Kidney (tissue), 14 donors: ENCODE measurements around the gene GSTA3. TPM values are rescaled to one million over a fixed set of nuclear protein-coding genes. Genes with fewer than 3 reads are reported as not detected.
"Not testable (repeated sequence)": the region's sequence is repeated elsewhere in the genome, so short reads cannot be mapped to it uniquely, and the experiment has no call there.

ENCODE experiments used
- DNase-seq, 5 donors: peaks; one replicate each; pipeline ENCODE4 v3.0.0-alpha.2; 2013 to 2020
- FAIRE-seq: peaks from 2 replicates; lab custom pipeline; 2012; peaks lifted over from hg19 to GRCh38; lab: Jason Lieb, UNC
- H3K27ac ChIP-seq, 2 donors: one replicate each; pipeline ENCODE4 v1.7.0; 2013; ENCODE audit warnings: low read depth in 2 of 2, low read length in 2 of 2, inconsistent platforms in 1 of 2
- H3K27me3 ChIP-seq: one replicate; pipeline ENCODE4 v1.7.1; 2013; ENCODE audit warnings: low read length, inconsistent platforms; ENCODE audit not compliant: control insufficient read depth, insufficient read depth
- H3K36me3 ChIP-seq, 3 donors: one replicate each; pipeline versions ENCODE4 v1.7.0 to v1.7.1; 2013; ENCODE audit warnings: low read length in 3 of 3, control low read depth in 1 of 3, inconsistent platforms in 1 of 3; ENCODE audit not compliant: insufficient read depth in 3 of 3, control insufficient read depth in 2 of 3
- H3K4me1 ChIP-seq, 3 donors: one replicate each; pipeline versions ENCODE4 v1.7.0 to v1.7.1; 2013; ENCODE audit warnings: low read length in 3 of 3, inconsistent platforms in 1 of 3, low read depth in 1 of 3; ENCODE audit not compliant: control insufficient read depth in 2 of 3, insufficient read depth in 2 of 3
- H3K4me3 ChIP-seq, 3 donors: one replicate each; pipeline versions ENCODE4 v1.7.0 to v1.8.1; 2013; ENCODE audit warnings: low read length in 3 of 3, control low read depth in 1 of 3, inconsistent platforms in 1 of 3
- H3K9ac ChIP-seq, 3 donors: one replicate each; pipeline versions ENCODE4 v1.7.0 to v1.7.1; 2013; ENCODE audit warnings: low read length in 3 of 3, control low read depth in 1 of 3, inconsistent platforms in 1 of 3
- H3K9me3 ChIP-seq, 3 donors: one replicate each; pipeline versions ENCODE4 v1.7.0 to v1.7.1; 2013; ENCODE audit warnings: low read length in 3 of 3, control low read depth in 1 of 3, inconsistent platforms in 1 of 3; ENCODE audit not compliant: control insufficient read depth in 2 of 3, insufficient read depth in 1 of 3
- CTCF ChIP-seq: IDR thresholded peaks from 3 replicates; pipeline ENCODE4 v1.5.1; 2012; ENCODE audit warnings: mild to moderate bottlenecking, moderate library complexity, borderline replicate concordance; ENCODE audit not compliant: insufficient read depth; ENCODE audit errors: extremely low read depth
- intact Hi-C: fragments of 100-400 bp; cut with DNase I; formaldehyde crosslinking; loops from one replicate; pipeline ENCODE4 v1.11.1; 2022
- polyA plus RNA-seq: library from polyadenylated mRNA; stranded (reverse); fragments of 350-450 nt; fragmentation: Illumina TruSeq; extraction: RNeasy Lipid Tissue Mini Kit (QIAGEN cat#74804); gene quantifications from one replicate; pipeline ENCODE4 v1.2.3, GENCODE V29; 2014; ENCODE audit warnings: low read depth, low replicate concordance; ENCODE audit not compliant: insufficient read depth
- total RNA-seq: library from RNA; stranded (reverse); fragmentation: NEBNext Ultra II Directional; extraction: Animal tissue kit (Norgen Biotek cat#: 25700); gene quantifications from one replicate; pipeline ENCODE4 v1.2.1, GENCODE V29; 2021
- donor health status: control.
- donor health status: control.
- donor health status: control.
- donor health status: control.
- donor health status: control.
- donor health status: DM: yes; HTN: yes; CAD: no.
- donor health status: Normal renal cell carcinoma (clear cell type).

The GSTA3 gene
- total and polyA plus RNA-seq, 2 donors from 2014 or later, result not detected

GRCh38 chr6:52953911-52954839 lies 44.7 kb upstream of the GSTA3 start:
- no peaks in the 10 kb centered on the region for H3K9me3 ChIP-seq
- no peak overlapping the region for H3K27ac ChIP-seq
- no peak for TF ChIP-seq CTCF
- no peaks in the 10 kb centered on the region for H3K36me3 ChIP-seq
- no peak overlapping the region for H3K4me3 ChIP-seq
- H3K27me3 ChIP-seq, result no peaks in the 10 kb centered on the region
- FAIRE-seq (no peak), DNase-seq (no peak)
- no peaks in the 10 kb centered on the region for H3K4me1 ChIP-seq
- intact Hi-C loops, result no loop called here
- H3K9ac ChIP-seq, result no peak overlapping the region

GRCh38 chr6:52946306-52946705 lies 36.8 kb upstream of the GSTA3 start:
- FAIRE-seq (no peak), DNase-seq (no peak)
- Histone ChIP-seq H3K4me1 (no peaks in the 10 kb centered on the region), H3K4me3 (no peak overlapping the region), H3K36me3 (no peaks in the 10 kb centered on the region), H3K9ac (no peak overlapping the region), H3K9me3 (no peaks in the 10 kb centered on the region), H3K27ac (no peak overlapping the region), H3K27me3 (no peaks in the 10 kb centered on the region)
- intact Hi-C loops, result no loop called here
- TF ChIP-seq CTCF, result no peak

- H3K27ac ChIP-seq, H3K4me3 ChIP-seq, DNase-seq, H3K27me3 ChIP-seq, H3K4me1 ChIP-seq, H3K9ac ChIP-seq, FAIRE-seq, H3K36me3 ChIP-seq, H3K9me3 ChIP-seq, intact Hi-C loops: not testable (repeated sequence)
Observed at GRCh38 chr6:52942821-52943220, 33.3 kb upstream of the GSTA3 start.

- FAIRE-seq, result no peak
- H3K9me3 ChIP-seq, result no peaks in the 10 kb centered on the region
Observed at GRCh38 chr6:52942221-52942620, 32.7 kb upstream of the GSTA3 start.

More at GRCh38 chr6:52942221-52942620, 32.7 kb upstream of the GSTA3 start:
- intact Hi-C loops, result no loop called here
- no peak for TF ChIP-seq CTCF
- Histone ChIP-seq H3K36me3 (no peaks in the 10 kb centered on the region), H3K4me1 (no peaks in the 10 kb centered on the region), H3K27me3 (no peaks in the 10 kb centered on the region), H3K9ac (no peak overlapping the region), H3K4me3 (no peak overlapping the region), H3K27ac (no peak overlapping the region)
- no peak for DNase-seq
